Measurements from ENCODE around the gene TUNAR. TPM values are rescaled to one million over a fixed set of nuclear protein-coding genes. Genes with fewer than 3 reads are reported as not detected.
"Not testable (repeated sequence)": the region's sequence is repeated elsewhere in the genome, so short reads cannot be mapped to it uniquely, and the experiment has no call there.

The TUNAR gene
- total RNA-seq, 4 donors from 2014 or later: 0.10 TPM; not detected in 3

- no peak overlapping the region for H3K4me3 ChIP-seq (ENCODE audit: low read depth, poor library complexity, severe bottlenecking)
- WGBS, 2 donors: 38 to 43% methylated on average over 1 of the region's 1 CpG
- TF ChIP-seq CTCF (IDR thresholded peaks at IDR 0.05) (no peak), POLR2A (IDR thresholded peaks at IDR 0.05) (no peak)
- intact Hi-C loops (cut with DNase I; ENCODE audit: low total_unique reads): no loop called here
- no peak for DNase-seq (ENCODE audit: low spot score in 2 of 2)
These were observed 82.7 kb downstream of the TUNAR start for GRCh38 chr14:95959317-95959716.

- no peak for TF ChIP-seq POLR2A (IDR thresholded peaks at IDR 0.05)
- TF ChIP-seq CTCF (IDR thresholded peaks at IDR 0.05): no peak
- intact Hi-C loops (cut with DNase I; ENCODE audit: low total_unique reads): no loop called here
- no peak for DNase-seq (ENCODE audit: low spot score in 2 of 2)
- no peak overlapping the region for H3K4me3 ChIP-seq (ENCODE audit: low read depth, poor library complexity, severe bottlenecking)
These were observed 84.8 kb downstream of the TUNAR start for GRCh38 chr14:95961481-95961880.

GRCh38 chr14:95964901-95965300 is 88.3 kb downstream of the TUNAR start:
- no peak for TF ChIP-seq CTCF (IDR thresholded peaks at IDR 0.05)
- no peak for TF ChIP-seq POLR2A (IDR thresholded peaks at IDR 0.05)
- 58 to 84% methylated on average over 2 of the region's 2 CpGs for WGBS, 2 donors
- no peak for DNase-seq (ENCODE audit: low spot score in 2 of 2)
- H3K4me3 ChIP-seq (ENCODE audit: low read depth, poor library complexity, severe bottlenecking): no peak overlapping the region
- intact Hi-C loops (cut with DNase I; ENCODE audit: low total_unique reads): no loop called here

- not testable (repeated sequence) for DNase-seq (ENCODE audit: low spot score in 2 of 2)
These were observed 91.4 kb downstream of the TUNAR start for GRCh38 chr14:95968048-95968447.

More at GRCh38 chr14:95968048-95968447, 91.4 kb downstream of the TUNAR start:
- WGBS, 2 donors: 30 to 44% methylated on average over 4 of the region's 4 CpGs
- intact Hi-C loops (cut with DNase I; ENCODE audit: low total_unique reads); H3K4me3 ChIP-seq (ENCODE audit: low read depth, poor library complexity, severe bottlenecking): not testable (repeated sequence)

Other genes starting within 250 kb of the TUNAR start
- not detected for gene TCL1B, start 190.4 kb upstream of the TUNAR start, total RNA-seq
- gene TCL1A, start 162.7 kb upstream of the TUNAR start, total RNA-seq: not detected
- gene C14orf132, start 162.5 kb downstream of the TUNAR start, total RNA-seq: 10 to 100 TPM in 3 of 4 donors, 1 to 10 TPM in 1; 9.6 to 24.9 (median 16.6) TPM